ENCODE measurements around the gene NELL2. TPM values are rescaled to one million over a fixed set of nuclear protein-coding genes. Genes with fewer than 3 reads are reported as not detected.

The NELL2 gene
- total RNA-seq, 1 donor from 2014 or later = 16.9 TPM

- DNase-seq (ENCODE audit: extremely low spot score in 2 of 2) = no peak
- Histone ChIP-seq H3K27me3 (no peaks in the 10 kb centered on the region), H3K36me3 (no peaks in the 10 kb centered on the region), H3K4me3 (no peak overlapping the region), H3K4me1 (no peaks in the 10 kb centered on the region), H3K9me3 (no peaks in the 10 kb centered on the region), H3K27ac (no peak overlapping the region)
- TF ChIP-seq, protein P1, sequence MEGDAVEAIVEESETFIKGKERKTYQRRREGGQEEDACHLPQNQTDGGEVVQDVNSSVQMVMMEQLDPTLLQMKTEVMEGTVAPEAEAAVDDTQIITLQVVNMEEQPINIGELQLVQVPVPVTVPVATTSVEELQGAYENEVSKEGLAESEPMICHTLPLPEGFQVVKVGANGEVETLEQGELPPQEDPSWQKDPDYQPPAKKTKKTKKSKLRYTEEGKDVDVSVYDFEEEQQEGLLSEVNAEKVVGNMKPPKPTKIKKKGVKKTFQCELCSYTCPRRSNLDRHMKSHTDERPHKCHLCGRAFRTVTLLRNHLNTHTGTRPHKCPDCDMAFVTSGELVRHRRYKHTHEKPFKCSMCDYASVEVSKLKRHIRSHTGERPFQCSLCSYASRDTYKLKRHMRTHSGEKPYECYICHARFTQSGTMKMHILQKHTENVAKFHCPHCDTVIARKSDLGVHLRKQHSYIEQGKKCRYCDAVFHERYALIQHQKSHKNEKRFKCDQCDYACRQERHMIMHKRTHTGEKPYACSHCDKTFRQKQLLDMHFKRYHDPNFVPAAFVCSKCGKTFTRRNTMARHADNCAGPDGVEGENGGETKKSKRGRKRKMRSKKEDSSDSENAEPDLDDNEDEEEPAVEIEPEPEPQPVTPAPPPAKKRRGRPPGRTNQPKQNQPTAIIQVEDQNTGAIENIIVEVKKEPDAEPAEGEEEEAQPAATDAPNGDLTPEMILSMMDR (IDR thresholded peaks at IDR 0.05) = no peak
- TF ChIP-seq POLR2AphosphoS5 (IDR thresholded peaks at IDR 0.05; ENCODE audit: insufficient read depth in 1 of 2, low read depth in 1 of 2) (no peak), POLR2A (IDR thresholded peaks at IDR 0.05) (no peak)
- intact Hi-C loops (cut with DNase I) = no loop called here
These were observed 16.0 kb downstream of the NELL2 start for GRCh38 chr12:44859998-44860689.

DNA sequence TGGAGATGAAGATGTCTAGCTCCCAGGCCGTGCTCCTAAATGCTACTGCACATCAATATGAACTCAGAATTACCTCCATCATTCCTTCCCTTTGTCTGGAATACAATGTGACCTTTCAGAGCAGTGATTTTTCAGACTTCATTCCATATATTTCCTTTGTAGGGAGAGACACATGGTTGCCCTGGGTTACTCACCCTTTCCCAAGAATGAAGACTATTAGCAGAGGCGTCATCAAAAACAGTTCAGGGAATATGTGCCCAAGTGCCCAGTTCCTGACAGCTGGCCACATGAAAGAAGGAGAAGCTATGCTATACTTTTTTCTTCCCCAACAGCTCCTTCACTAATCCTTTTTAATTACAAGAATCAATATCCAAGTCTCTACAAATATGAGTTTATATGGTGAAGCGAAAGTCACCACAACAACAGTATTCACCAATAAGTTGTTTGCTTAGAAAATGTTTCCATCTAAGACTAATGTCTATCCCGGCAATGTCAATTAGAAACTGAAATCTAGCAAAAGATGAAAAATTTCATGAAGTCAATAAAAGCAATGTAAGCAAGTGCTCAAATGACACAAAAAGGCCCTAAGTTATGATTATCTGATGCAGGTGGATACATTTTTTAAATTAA, 17.8 kb downstream of the NELL2 start:
- intact Hi-C loops (cut with DNase I) = no loop called here
- no peaks in the 10 kb centered on the region for H3K36me3 ChIP-seq
- DNase-seq (ENCODE audit: extremely low spot score in 2 of 2) = no peak
- H3K4me1 ChIP-seq = no peaks in the 10 kb centered on the region
- H3K27me3 ChIP-seq = no peaks in the 10 kb centered on the region
- H3K9me3 ChIP-seq = no peaks in the 10 kb centered on the region
- no peak overlapping the region for H3K4me3 ChIP-seq
- TF ChIP-seq, protein P1 (IDR thresholded peaks at IDR 0.05) = no peak
- TF ChIP-seq POLR2A (IDR thresholded peaks at IDR 0.05) = no peak
- no peak for TF ChIP-seq POLR2AphosphoS5 (IDR thresholded peaks at IDR 0.05; ENCODE audit: insufficient read depth in 1 of 2, low read depth in 1 of 2)
- no peak overlapping the region for H3K27ac ChIP-seq

DNA sequence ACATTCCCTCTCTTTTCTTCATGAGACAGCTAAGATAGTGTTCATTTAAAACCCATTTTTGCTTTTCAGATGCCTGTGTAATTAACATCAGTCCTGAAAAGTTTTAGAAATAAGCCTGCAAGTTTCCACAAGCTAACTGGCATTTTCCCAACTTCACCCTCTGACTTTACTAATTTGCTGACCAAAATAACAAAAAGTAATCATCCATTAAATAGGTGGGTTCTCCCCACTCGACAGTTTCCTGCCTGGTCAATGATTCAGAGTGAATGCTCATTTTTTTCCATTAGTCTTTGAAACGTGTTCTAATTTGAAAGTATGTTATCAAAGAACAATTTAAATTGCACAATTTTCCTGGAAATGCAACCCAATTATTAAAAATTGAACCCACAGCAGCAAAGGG, 23.6 kb downstream of the NELL2 start:
- Histone ChIP-seq H3K36me3 (no peaks in the 10 kb centered on the region), H3K9me3 (no peaks in the 10 kb centered on the region), H3K4me1 (no peaks in the 10 kb centered on the region), H3K4me3 (no peak overlapping the region), H3K27ac (no peak overlapping the region), H3K27me3 (no peaks in the 10 kb centered on the region)
- intact Hi-C loops (cut with DNase I) = no loop called here
- TF ChIP-seq POLR2AphosphoS5 (IDR thresholded peaks at IDR 0.05; ENCODE audit: insufficient read depth in 1 of 2, low read depth in 1 of 2) (no peak), POLR2A (IDR thresholded peaks at IDR 0.05) (no peak)
- TF ChIP-seq, protein P1 (IDR thresholded peaks at IDR 0.05) = no peak
- DNase-seq (ENCODE audit: extremely low spot score in 2 of 2) = no peak

GRCh38 chr12:44851586-44851985, 24.5 kb downstream of the NELL2 start:
- Histone ChIP-seq H3K27ac (no peak overlapping the region), H3K27me3 (no peaks in the 10 kb centered on the region), H3K9me3 (no peaks in the 10 kb centered on the region), H3K4me1 (no peaks in the 10 kb centered on the region), H3K36me3 (no peaks in the 10 kb centered on the region), H3K4me3 (no peak overlapping the region)
- intact Hi-C loops (cut with DNase I) = no loop called here
- no peak for DNase-seq (ENCODE audit: extremely low spot score in 2 of 2)
- TF ChIP-seq POLR2A (IDR thresholded peaks at IDR 0.05) (no peak), POLR2AphosphoS5 (IDR thresholded peaks at IDR 0.05; ENCODE audit: insufficient read depth in 1 of 2, low read depth in 1 of 2) (no peak)
- TF ChIP-seq, protein P1 (IDR thresholded peaks at IDR 0.05) = no peak

DNA sequence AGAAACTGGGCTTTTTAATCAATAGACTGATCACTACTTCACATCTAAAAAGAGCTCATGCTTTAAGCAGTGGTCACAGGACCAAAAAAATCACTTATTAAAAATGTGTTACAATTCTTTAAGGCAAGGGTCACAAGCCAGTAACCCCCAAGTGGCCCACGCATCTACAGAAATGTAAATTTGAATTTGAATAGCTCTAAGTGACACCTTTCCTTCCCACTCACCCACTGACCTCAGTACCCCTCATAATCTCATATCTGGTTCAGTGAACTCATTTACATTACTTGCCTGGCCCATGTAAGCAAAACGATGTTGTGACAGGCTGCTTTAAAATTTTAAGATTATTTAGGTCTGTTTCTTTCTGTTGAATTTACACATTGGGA, 27.4 kb downstream of the NELL2 start:
- H3K4me3 ChIP-seq = no peak overlapping the region
- DNase-seq (ENCODE audit: extremely low spot score in 2 of 2) = no peak
- H3K27me3 ChIP-seq = no peaks in the 10 kb centered on the region
- H3K27ac ChIP-seq = no peak overlapping the region
- TF ChIP-seq POLR2A (IDR thresholded peaks at IDR 0.05) = no peak
- H3K36me3 ChIP-seq = no peaks in the 10 kb centered on the region
- no peaks in the 10 kb centered on the region for H3K4me1 ChIP-seq
- H3K9me3 ChIP-seq = no peaks in the 10 kb centered on the region
- intact Hi-C loops (cut with DNase I) = no loop called here

Measured in vagina (tissue), 2 donors.